Cardiac fibroblast (primary cell): ENCODE results near the gene MYO7B.

Source experiments
- DNase-seq, 2 donors: peaks; one replicate each; pipeline versions ENCODE4 v3.0.0 to v3.0.0-alpha.2; 2010; ENCODE audit warnings: low read depth in 2 of 2
- H3K4me3 ChIP-seq, 2 donors: replicated peaks in 1 of 2; 1 replicate in 1 of 2; 2 replicates in 1 of 2; pipeline ENCODE4 v1.5.1; 2011; ENCODE audit warnings: low read depth in 2 of 2, low read length in 2 of 2, mild to moderate bottlenecking in 2 of 2, moderate library complexity in 1 of 2
- CTCF ChIP-seq: IDR thresholded peaks from one replicate; pipeline ENCODE4 v1.5.1; 2011; ENCODE audit warnings: low read depth, mild to moderate bottlenecking, low read length, inconsistent platforms

MYO7B gene

DNA sequence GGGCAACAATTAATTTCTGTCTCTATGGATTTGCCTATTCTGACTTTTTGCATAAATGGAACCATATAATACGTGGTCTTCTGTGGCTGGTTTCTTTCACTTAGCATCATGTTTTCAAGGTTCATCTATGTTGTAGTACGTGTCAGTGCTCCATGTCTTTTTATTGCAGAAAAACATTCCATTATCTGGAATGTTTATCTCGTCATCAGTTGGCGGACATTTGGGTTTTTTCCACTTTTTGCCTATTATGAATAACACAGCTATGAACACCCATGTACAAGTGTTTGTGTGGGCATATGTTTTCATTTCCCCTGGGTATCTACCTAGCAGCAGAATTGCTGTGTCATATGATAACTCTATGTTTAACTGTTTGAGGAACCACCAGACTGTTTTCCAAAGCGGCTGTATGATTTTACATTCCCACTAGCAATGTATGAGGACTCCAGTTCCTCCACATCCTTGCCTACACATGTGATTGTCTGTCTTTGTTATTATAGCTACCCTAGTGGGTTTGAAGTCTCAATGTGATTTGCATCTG, 49.9 kb downstream of the MYO7B start:
- no peak for DNase-seq
- TF ChIP-seq CTCF, result no peak
- H3K4me3 ChIP-seq, result no peak overlapping the region

DNA sequence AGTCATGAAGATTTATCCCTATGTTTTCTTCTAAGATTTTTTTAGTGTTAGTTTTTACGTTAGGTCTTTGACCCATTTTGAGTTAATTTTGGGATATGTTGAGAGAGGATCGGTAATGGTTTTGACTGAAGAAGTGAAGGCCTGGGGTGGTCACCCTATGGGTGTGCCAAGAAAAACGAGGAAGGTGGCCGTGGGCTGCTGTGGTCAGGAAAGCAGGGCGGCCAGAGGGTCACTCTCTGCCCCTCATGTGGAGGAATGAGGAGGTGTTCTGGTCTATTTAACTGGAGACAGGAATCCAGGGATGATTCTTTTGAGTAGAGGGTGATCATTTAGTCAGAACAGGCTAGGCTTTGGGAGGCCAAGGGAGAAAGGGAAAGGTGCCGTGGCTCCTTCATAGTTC, 50.7 kb downstream of the MYO7B start:
- no peak for DNase-seq
- no peak for TF ChIP-seq CTCF
- H3K4me3 ChIP-seq, result no peak overlapping the region

DNA sequence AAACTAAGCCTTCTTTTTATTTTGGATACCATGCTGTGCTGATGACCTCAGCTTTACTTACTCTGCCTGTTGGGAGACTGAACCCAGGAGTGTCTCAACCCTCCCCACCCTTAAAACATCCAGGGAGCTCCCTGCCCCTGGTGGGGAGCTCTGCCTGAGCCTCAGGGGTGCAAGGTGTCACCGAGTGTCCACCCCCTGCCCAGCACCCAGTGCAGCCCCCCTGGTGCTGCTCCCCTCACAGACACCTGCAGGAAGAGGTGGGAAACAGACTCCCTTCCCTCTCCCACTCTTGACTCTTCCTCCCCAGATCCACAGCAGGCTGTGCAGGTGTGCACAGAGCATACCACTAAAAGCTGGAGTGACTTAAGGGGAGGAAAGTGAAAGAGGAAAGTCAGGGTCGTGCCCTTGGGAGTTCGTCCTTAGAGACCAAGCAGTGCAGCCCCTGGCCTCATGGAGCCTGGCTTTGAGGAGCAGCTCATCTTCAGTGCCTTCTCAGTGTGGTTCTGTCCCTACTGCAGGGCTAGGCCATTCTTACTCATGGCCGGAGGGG, 51.3 kb downstream of the MYO7B start:
- no peak overlapping the region for H3K4me3 ChIP-seq
- no peak for DNase-seq
- no peak for TF ChIP-seq CTCF

DNA sequence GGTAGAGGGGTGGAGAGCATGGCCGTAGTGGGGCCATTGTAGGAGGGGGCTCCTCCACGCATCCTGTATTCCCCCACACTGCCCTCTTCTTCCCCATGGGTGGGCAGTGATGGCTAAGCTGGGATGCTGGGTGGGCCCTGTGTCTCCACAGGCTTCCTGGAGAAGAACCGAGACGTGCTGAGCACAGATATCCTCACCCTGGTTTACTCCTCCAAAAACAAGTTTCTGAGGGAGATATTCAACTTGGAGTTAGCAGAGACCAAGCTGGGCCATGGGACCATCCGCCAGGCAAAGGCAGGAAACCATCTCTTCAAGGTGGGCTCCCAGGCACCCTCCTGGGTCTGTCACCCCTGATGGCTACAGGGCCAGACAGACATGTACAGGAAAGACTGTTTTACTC, 52.8 kb downstream of the MYO7B start:
- DNase-seq, result no peak
- TF ChIP-seq CTCF, result no peak
- no peak overlapping the region for H3K4me3 ChIP-seq

GRCh38 chr2:127589358-127589757, 53.9 kb downstream of the MYO7B start:
- H3K4me3 ChIP-seq, result no peak overlapping the region
- DNase-seq, result no peak
- TF ChIP-seq CTCF, result no peak

DNA sequence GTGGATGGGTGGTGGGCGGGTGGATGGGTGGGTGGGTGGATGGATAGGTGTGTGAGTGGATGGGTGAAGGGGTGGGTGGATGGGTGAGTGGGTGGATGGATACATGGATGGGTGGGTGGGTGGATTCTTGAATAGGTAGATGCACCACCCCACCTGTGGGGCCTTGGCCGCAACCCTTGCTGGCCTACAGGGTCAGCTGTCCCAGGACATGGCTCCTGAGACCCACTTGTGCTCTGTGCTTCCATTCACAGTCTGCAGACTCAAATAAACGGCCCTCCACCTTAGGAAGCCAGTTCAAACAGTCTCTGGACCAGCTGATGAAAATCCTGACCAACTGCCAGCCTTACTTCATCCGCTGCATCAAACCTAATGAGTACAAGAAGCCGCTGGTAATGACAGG, 54.4 kb downstream of the MYO7B start:
- no peak overlapping the region for H3K4me3 ChIP-seq
- DNase-seq, result no peak
- TF ChIP-seq CTCF, result no peak
